Smooth muscle cell (in vitro differentiated cells): ENCODE measurements around the gene IGF1R. TPM values are rescaled to one million over a fixed set of nuclear protein-coding genes. Genes with fewer than 3 reads are reported as not detected.
A peak's percentile ranks its signal among the peaks of the same experiment; 100 is the strongest.

Experiments
- DNase-seq: peaks from one replicate; lab custom pipeline; 2025; ENCODE audit not compliant: unreplicated experiment; lab: John Stamatoyannopoulos, UW
- H2AFZ ChIP-seq: fragments of 200-600 bp; sonication (generic); 2 replicates; pipeline ENCODE4 v1.6.0; 2016; ENCODE audit warnings: antibody characterized with exemption, low read depth, mild to moderate bottlenecking
- H3F3A ChIP-seq: fragments of 200-600 bp; sonication (generic); 2 replicates; pipeline ENCODE4 v1.6.0; 2017; ENCODE audit warnings: antibody characterized with exemption, low read depth
- H3K27ac ChIP-seq: fragments of 200-600 bp; sonication (generic); 2 replicates; pipeline ENCODE4 v1.5.1; 2016; ENCODE audit warnings: low read depth, mild to moderate bottlenecking
- H3K27me3 ChIP-seq: fragments of 200-600 bp; sonication (generic); 2 replicates; pipeline ENCODE4 v1.6.1; 2016; ENCODE audit warnings: low read depth, mild to moderate bottlenecking
- H3K36me3 ChIP-seq: fragments of 200-600 bp; sonication (generic); 2 replicates; pipeline ENCODE4 v1.5.1; 2016; ENCODE audit warnings: low read depth
- H3K4me1 ChIP-seq: fragments of 200-600 bp; sonication (generic); 2 replicates; pipeline ENCODE4 v1.5.1; 2016; ENCODE audit warnings: low read depth
- H3K4me2 ChIP-seq: fragments of 200-600 bp; sonication (generic); 2 replicates; pipeline ENCODE4 v1.6.0; 2016; ENCODE audit warnings: mild to moderate bottlenecking
- H3K4me3 ChIP-seq: fragments of 200-600 bp; sonication (generic); 2 replicates; pipeline ENCODE4 v1.5.1; 2016; ENCODE audit warnings: mild to moderate bottlenecking
- H3K79me2 ChIP-seq: fragments of 200-600 bp; sonication (generic); 2 replicates; pipeline ENCODE4 v1.6.0; 2016; ENCODE audit warnings: low read depth, mild to moderate bottlenecking
- H3K9ac ChIP-seq: fragments of 200-600 bp; sonication (generic); 2 replicates; pipeline ENCODE4 v1.6.0; 2016; ENCODE audit warnings: low read depth
- H3K9me3 ChIP-seq: fragments of 200-600 bp; sonication (generic); replicated peaks from 2 replicates; pipeline ENCODE4 v1.5.1; 2016; ENCODE audit warnings: low read depth
- H4K20me1 ChIP-seq: fragments of 200-600 bp; sonication (generic); 2 replicates; pipeline ENCODE4 v1.6.0; 2016; ENCODE audit warnings: low read depth
- CTCF ChIP-seq: fragments of 200-600 bp; sonication (generic); IDR thresholded peaks from 2 replicates; pipeline ENCODE4 v1.5.1; 2017; ENCODE audit warnings: borderline replicate concordance, mild to moderate bottlenecking, antibody characterized with exemption; ENCODE audit not compliant: insufficient read depth, poor library complexity, severe bottlenecking
- WGBS: methylation state at CpG from one replicate; pipeline ENCODE4 v1.1.7; 2016; ENCODE audit warnings: low lambda C conversion rate; 5-methylcytosine and 5-hydroxymethylcytosine counted together
- polyA plus RNA-seq: library from polyadenylated mRNA; unstranded; fragments of >200 nt; fragmentation: Nextera tagmentation; extraction: Ambion mirVana; gene quantifications from 2 replicates; pipeline ENCODE4 v1.2.1, GENCODE V29; 2016
- total RNA-seq: library from RNA; depleted of rRNA; stranded (reverse); fragments of >200 nt; gene quantifications from 2 replicates; pipeline ENCODE4 v1.2.3, GENCODE V29; 2014

Gene IGF1R
- total and polyA plus RNA-seq, 2 experiments from 2014 or later, result 14.0 to 70.2 TPM

GRCh38 chr15:98660055-98660454 lies 11.7 kb downstream of the IGF1R start:
- Histone ChIP-seq H3K4me3 (no peak overlapping the region), H4K20me1 (peaks cover 94% of the 10 kb centered on the region), H3K9me3 (no peaks in the 10 kb centered on the region), H3K9ac (no peak overlapping the region), H3F3A (no peaks in the 10 kb centered on the region), H3K27me3 (no peaks in the 10 kb centered on the region), H3K4me1 (peaks cover 5% of the 10 kb centered on the region), H3K79me2 (peaks cover 100% of the 10 kb centered on the region), H2AFZ (no peak overlapping the region), H3K36me3 (no peaks in the 10 kb centered on the region), H3K4me2 (no peak overlapping the region), H3K27ac (no peak overlapping the region)
- WGBS, result 94% methylated on average over 3 of the region's 3 CpGs
- DNase-seq, result no peak
- TF ChIP-seq CTCF, result no peak

- no peak for TF ChIP-seq CTCF
- H3K27me3 ChIP-seq, result no peaks in the 10 kb centered on the region
- H3K4me1 ChIP-seq, result peaks cover 16% of the 10 kb centered on the region
- H3K9me3 ChIP-seq, result no peaks in the 10 kb centered on the region
- peaks cover 99% of the 10 kb centered on the region for H3K79me2 ChIP-seq
- H4K20me1 ChIP-seq, result peaks cover 81% of the 10 kb centered on the region
- DNase-seq, result no peak
- no peaks in the 10 kb centered on the region for H3K36me3 ChIP-seq
- H3K27ac ChIP-seq, result no peak overlapping the region
- no peak overlapping the region for H2AFZ ChIP-seq
- peaks cover 2% of the 10 kb centered on the region for H3F3A ChIP-seq
- no peak overlapping the region for H3K4me3 ChIP-seq
- no peak overlapping the region for H3K9ac ChIP-seq
- 87% methylated on average over 6 of the region's 6 CpGs for WGBS
- H3K4me2 ChIP-seq, result no peak overlapping the region
Observed at GRCh38 chr15:98663045-98663444, 14.7 kb downstream of the IGF1R start.

- TF ChIP-seq CTCF, result no peak
- Histone ChIP-seq H3K79me2 (peaks cover 99% of the 10 kb centered on the region), H3K9ac (no peak overlapping the region), H3K4me3 (no peak overlapping the region), H3K4me1 (peaks cover 21% of the 10 kb centered on the region), H3K27me3 (no peaks in the 10 kb centered on the region), H3K27ac (no peak overlapping the region), H3K9me3 (no peaks in the 10 kb centered on the region), H3K4me2 (no peak overlapping the region), H3F3A (peaks cover 8% of the 10 kb centered on the region), H4K20me1 (peaks cover 75% of the 10 kb centered on the region), H3K36me3 (no peaks in the 10 kb centered on the region), H2AFZ (no peak overlapping the region)
- WGBS, result 87% methylated on average over 8 of the region's 8 CpGs
- no peak for DNase-seq
Observed at GRCh38 chr15:98663606-98664005, 15.3 kb downstream of the IGF1R start.

GRCh38 chr15:98666441-98666840 lies 18.1 kb downstream of the IGF1R start:
- 93% methylated on average over 6 of the region's 6 CpGs for WGBS
- H3K27ac ChIP-seq, result peak overlapping the region; percentile 96
- no peak overlapping the region for H3K4me3 ChIP-seq
- peaks cover 19% of the 10 kb centered on the region for H3F3A ChIP-seq
- H4K20me1 ChIP-seq, result peaks cover 57% of the 10 kb centered on the region
- peaks cover 96% of the 10 kb centered on the region for H3K79me2 ChIP-seq
- no peak overlapping the region for H3K9ac ChIP-seq
- peak overlapping the region; percentile 10 for H3K4me2 ChIP-seq
- peaks cover 42% of the 10 kb centered on the region for H3K4me1 ChIP-seq
- H3K36me3 ChIP-seq, result no peaks in the 10 kb centered on the region
- TF ChIP-seq CTCF, result no peak
- DNase-seq, result no peak
- no peak overlapping the region for H2AFZ ChIP-seq
- H3K27me3 ChIP-seq, result no peaks in the 10 kb centered on the region
- no peaks in the 10 kb centered on the region for H3K9me3 ChIP-seq
